GM10266 (cell line): ENCODE measurements around the gene RGS6.

Experiments used
- DNase-seq: peaks from one replicate; pipeline ENCODE4 v3.0.0; 2012; ENCODE audit errors: extremely low spot score
- CTCF ChIP-seq: IDR thresholded peaks from 2 replicates; pipeline ENCODE4 v1.5.1; 2012; ENCODE audit warnings: mild to moderate bottlenecking, low read depth; ENCODE audit not compliant: control insufficient read depth, insufficient read depth; ENCODE audit errors: missing control alignments

The RGS6 gene

GRCh38 chr14:72408020-72408419 lies 475.8 kb downstream of the RGS6 start:
- TF ChIP-seq CTCF: no peak
- no peak for DNase-seq

GRCh38 chr14:72409047-72409446 lies 476.8 kb downstream of the RGS6 start:
- no peak for DNase-seq
- no peak for TF ChIP-seq CTCF

- TF ChIP-seq CTCF: no peak
- no peak for DNase-seq
These were observed 484.0 kb downstream of the RGS6 start for GRCh38 chr14:72416081-72416849.

GRCh38 chr14:72416892-72417291 lies 484.7 kb downstream of the RGS6 start:
- no peak for DNase-seq
- peak; percentile 7 for TF ChIP-seq CTCF

GRCh38 chr14:72418806-72419205 lies 486.6 kb downstream of the RGS6 start:
- no peak for DNase-seq
- TF ChIP-seq CTCF: no peak

- DNase-seq: no peak
- no peak for TF ChIP-seq CTCF
These were observed 487.1 kb downstream of the RGS6 start for GRCh38 chr14:72419226-72419775.

- peak; percentile 61 for DNase-seq
- TF ChIP-seq CTCF: peak; percentile 91
These were observed 488.7 kb downstream of the RGS6 start for GRCh38 chr14:72420749-72421474.
